Mesothelial cell of epicardium (in vitro differentiated cells): Measurements from ENCODE around the gene VAPB. TPM values are rescaled to one million over a fixed set of nuclear protein-coding genes. Genes with fewer than 3 reads are reported as not detected.

Experiments
- DNase-seq, 2 experiments: peaks; one replicate each; pipeline ENCODE4 v3.0.0; 2021; ENCODE audit warnings: low spot score in 2 of 2; ENCODE audit not compliant: unreplicated experiment in 2 of 2
- H3K27ac Mint-ChIP-seq: 2 replicates; pipeline ENCODE4 v1.8.0; 2021; ENCODE audit warnings: mixed read lengths
- H3K27me3 Mint-ChIP-seq: 2 replicates; pipeline ENCODE4 v1.8.0; 2021; ENCODE audit warnings: low read depth, mixed read lengths
- H3K36me3 Mint-ChIP-seq: 2 replicates; pipeline ENCODE4 v1.8.0; 2021; ENCODE audit warnings: mixed read lengths
- H3K4me1 Mint-ChIP-seq: 2 replicates; pipeline ENCODE4 v1.8.0; 2021; ENCODE audit warnings: mixed read lengths
- H3K4me3 Mint-ChIP-seq: 2 replicates; pipeline ENCODE4 v1.8.0; 2021; ENCODE audit warnings: mild to moderate bottlenecking, moderate library complexity, mixed read lengths
- H3K9me3 Mint-ChIP-seq: 2 replicates; pipeline ENCODE4 v1.8.0; 2021; ENCODE audit warnings: mixed read lengths
- total RNA-seq: library from RNA; stranded (reverse); gene quantifications from 3 replicates; pipeline ENCODE4 v1.2.1, GENCODE V29; 2021
- TF ChIP-seq, protein P1 (sequence below): fragments of 200-600 bp; sonication (generic); IDR thresholded peaks from one replicate; pipeline ENCODE4 v1.5.0; 2021; ENCODE audit warnings: antibody characterized with exemption; ENCODE audit not compliant: unreplicated experiment

VAPB gene
- total RNA-seq, 1 donor from 2014 or later, result 52.9 TPM

GRCh38 chr20:58402827-58403226, 13.8 kb downstream of the VAPB start:
- Mint-ChIP-seq H3K4me3 (no peak overlapping the region), H3K27me3 (no peaks in the 10 kb centered on the region), H3K9me3 (no peaks in the 10 kb centered on the region), H3K36me3 (peaks cover 7% of the 10 kb centered on the region), H3K4me1 (peaks cover 15% of the 10 kb centered on the region), H3K27ac (no peak overlapping the region)
- TF ChIP-seq, protein P1, sequence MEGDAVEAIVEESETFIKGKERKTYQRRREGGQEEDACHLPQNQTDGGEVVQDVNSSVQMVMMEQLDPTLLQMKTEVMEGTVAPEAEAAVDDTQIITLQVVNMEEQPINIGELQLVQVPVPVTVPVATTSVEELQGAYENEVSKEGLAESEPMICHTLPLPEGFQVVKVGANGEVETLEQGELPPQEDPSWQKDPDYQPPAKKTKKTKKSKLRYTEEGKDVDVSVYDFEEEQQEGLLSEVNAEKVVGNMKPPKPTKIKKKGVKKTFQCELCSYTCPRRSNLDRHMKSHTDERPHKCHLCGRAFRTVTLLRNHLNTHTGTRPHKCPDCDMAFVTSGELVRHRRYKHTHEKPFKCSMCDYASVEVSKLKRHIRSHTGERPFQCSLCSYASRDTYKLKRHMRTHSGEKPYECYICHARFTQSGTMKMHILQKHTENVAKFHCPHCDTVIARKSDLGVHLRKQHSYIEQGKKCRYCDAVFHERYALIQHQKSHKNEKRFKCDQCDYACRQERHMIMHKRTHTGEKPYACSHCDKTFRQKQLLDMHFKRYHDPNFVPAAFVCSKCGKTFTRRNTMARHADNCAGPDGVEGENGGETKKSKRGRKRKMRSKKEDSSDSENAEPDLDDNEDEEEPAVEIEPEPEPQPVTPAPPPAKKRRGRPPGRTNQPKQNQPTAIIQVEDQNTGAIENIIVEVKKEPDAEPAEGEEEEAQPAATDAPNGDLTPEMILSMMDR, result no peak
- no peak for DNase-seq

GRCh38 chr20:58403272-58403671, 14.2 kb downstream of the VAPB start:
- Mint-ChIP-seq H3K27ac (no peak overlapping the region), H3K4me1 (peaks cover 19% of the 10 kb centered on the region), H3K27me3 (no peaks in the 10 kb centered on the region), H3K4me3 (no peak overlapping the region), H3K36me3 (peaks cover 7% of the 10 kb centered on the region), H3K9me3 (no peaks in the 10 kb centered on the region)
- DNase-seq, result no peak
- TF ChIP-seq, protein P1, result no peak

DNA sequence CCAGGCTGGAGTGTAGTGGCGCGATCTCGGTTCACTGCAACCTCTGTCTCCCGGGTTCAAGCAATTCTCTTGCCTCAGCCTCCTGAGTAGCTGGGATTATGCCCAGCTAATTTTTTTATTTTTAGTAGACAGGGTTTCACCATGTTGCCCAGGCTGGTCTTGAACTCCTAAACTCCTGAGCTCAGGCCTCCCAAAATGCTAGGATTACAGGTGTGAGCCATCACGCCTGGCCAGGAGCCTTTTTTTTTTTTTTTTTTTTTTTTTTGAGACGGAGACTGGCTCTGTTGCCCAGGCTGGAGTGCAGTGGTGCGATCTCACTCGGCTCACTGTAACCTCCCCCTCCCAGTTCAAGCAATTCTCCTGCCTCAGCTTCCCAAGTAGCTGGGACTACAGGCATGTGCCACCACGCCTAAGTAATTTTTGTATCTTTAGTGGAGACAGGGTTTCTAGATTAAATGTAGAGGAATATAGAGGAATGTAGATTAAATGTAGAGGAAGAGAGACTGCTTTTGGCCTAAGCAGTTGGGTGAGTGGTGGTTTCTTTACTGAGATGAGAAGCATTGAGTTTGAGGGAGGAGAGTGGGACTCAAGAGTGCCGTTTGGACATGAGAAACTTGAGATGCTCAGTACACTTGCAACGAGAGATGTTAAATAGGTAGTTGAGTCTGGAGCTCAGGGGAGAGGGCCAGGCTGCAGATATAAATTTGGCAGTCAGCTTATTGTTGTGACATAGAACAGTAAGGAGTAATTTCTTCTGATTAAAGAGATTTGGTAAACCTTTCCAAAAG, 16.7 kb downstream of the VAPB start:
- no peak for DNase-seq
- peaks cover 21% of the 10 kb centered on the region for H3K4me1 Mint-ChIP-seq
- no peaks in the 10 kb centered on the region for H3K27me3 Mint-ChIP-seq
- no peaks in the 10 kb centered on the region for H3K9me3 Mint-ChIP-seq
- H3K4me3 Mint-ChIP-seq, result no peak overlapping the region
- peaks cover 2% of the 10 kb centered on the region for H3K36me3 Mint-ChIP-seq
- H3K27ac Mint-ChIP-seq, result no peak overlapping the region
- TF ChIP-seq, protein P1, result no peak

DNA sequence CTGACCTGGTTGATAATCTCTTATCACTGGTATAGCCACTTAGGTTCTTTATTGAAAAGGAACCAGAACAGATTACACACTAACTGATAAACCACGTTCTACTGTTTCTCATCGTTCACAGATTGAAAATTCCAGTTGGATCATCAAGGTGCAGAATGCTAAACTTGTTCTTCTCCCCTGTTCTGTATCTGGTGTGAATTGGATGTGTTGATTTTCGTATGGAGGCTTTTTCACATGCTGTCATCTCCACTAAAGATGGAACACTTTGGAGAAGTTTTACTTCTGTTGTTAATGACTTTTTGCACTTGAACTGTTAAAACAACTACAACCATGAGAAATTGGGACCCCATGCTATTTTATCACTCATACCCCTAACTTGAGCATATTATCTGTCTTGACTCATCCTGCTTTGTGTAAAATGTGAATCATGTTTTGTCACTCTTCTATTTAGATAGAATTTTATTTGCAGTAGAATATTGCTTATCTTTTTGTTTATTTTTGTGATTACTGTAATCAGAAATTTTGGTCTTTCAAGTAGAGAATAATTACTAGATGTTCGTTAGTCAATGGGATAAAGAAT, 17.5 kb downstream of the VAPB start:
- H3K27me3 Mint-ChIP-seq, result no peaks in the 10 kb centered on the region
- TF ChIP-seq, protein P1, result no peak
- H3K4me1 Mint-ChIP-seq, result peaks cover 19% of the 10 kb centered on the region
- H3K9me3 Mint-ChIP-seq, result no peaks in the 10 kb centered on the region
- no peak for DNase-seq
- no peak overlapping the region for H3K4me3 Mint-ChIP-seq
- peaks cover 5% of the 10 kb centered on the region for H3K36me3 Mint-ChIP-seq
- H3K27ac Mint-ChIP-seq, result peak overlapping the region; percentile 67

- no peaks in the 10 kb centered on the region for H3K27me3 Mint-ChIP-seq
- H3K4me1 Mint-ChIP-seq, result peaks cover 19% of the 10 kb centered on the region
- DNase-seq, result no peak
- H3K36me3 Mint-ChIP-seq, result peaks cover 7% of the 10 kb centered on the region
- H3K27ac Mint-ChIP-seq, result peak overlapping the region; percentile 67
- no peaks in the 10 kb centered on the region for H3K9me3 Mint-ChIP-seq
- H3K4me3 Mint-ChIP-seq, result no peak overlapping the region
- TF ChIP-seq, protein P1, result no peak
These were observed 18.3 kb downstream of the VAPB start for GRCh38 chr20:58407201-58407873.
